ENCODE measurements around the gene SPACA4. TPM values are rescaled to one million over a fixed set of nuclear protein-coding genes. Genes with fewer than 3 reads are reported as not detected.

Gene SPACA4
- polyA plus RNA-seq, 1 donor (not counting 4 experiments of a cell fraction or from before 2014, with no cell fraction given): 0.08 TPM

GRCh38 chr19:48615231-48616040 is 8.9 kb downstream of the SPACA4 start:
- peak overlapping the region; percentile 95 for H3K4me2 ChIP-seq (ENCODE audit: control insufficient read depth, extremely low read depth, insufficient read depth, low read depth, low read length)
- dilution Hi-C loops (cut with MboI; ENCODE audit: extremely low pct_ligation_motif_present, low sequenced_read_pairs): no loop called here
- no peaks in the 10 kb centered on the region for H3K27me3 ChIP-seq (ENCODE audit: control insufficient read depth, extremely low read depth, insufficient read depth, low read length)
- no peaks in the 10 kb centered on the region for H3K9me3 ChIP-seq (ENCODE audit: control insufficient read depth, low read depth, low read length)
- H3K36me3 ChIP-seq (ENCODE audit: control insufficient read depth in 2 of 2, extremely low read depth in 1 of 2, insufficient read depth in 2 of 2, low read length in 2 of 2): peaks cover 20 to 36% of the 10 kb centered on the region in 2 experiments
- H3K9me1 ChIP-seq (ENCODE audit: control insufficient read depth, extremely low read depth, insufficient read depth, low read length): peaks cover 5% of the 10 kb centered on the region
- H2AFZ ChIP-seq (ENCODE audit: control insufficient read depth, low read length): no peak overlapping the region
- FAIRE-seq: no peak
- TF ChIP-seq, protein P1, sequence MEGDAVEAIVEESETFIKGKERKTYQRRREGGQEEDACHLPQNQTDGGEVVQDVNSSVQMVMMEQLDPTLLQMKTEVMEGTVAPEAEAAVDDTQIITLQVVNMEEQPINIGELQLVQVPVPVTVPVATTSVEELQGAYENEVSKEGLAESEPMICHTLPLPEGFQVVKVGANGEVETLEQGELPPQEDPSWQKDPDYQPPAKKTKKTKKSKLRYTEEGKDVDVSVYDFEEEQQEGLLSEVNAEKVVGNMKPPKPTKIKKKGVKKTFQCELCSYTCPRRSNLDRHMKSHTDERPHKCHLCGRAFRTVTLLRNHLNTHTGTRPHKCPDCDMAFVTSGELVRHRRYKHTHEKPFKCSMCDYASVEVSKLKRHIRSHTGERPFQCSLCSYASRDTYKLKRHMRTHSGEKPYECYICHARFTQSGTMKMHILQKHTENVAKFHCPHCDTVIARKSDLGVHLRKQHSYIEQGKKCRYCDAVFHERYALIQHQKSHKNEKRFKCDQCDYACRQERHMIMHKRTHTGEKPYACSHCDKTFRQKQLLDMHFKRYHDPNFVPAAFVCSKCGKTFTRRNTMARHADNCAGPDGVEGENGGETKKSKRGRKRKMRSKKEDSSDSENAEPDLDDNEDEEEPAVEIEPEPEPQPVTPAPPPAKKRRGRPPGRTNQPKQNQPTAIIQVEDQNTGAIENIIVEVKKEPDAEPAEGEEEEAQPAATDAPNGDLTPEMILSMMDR (optimal IDR thresholded peaks at IDR 0.05 in 1 of 3, IDR thresholded peaks at IDR 0.05 in 1 of 3, conservative IDR thresholded peaks at IDR 0.05 in 1 of 3; ENCODE audit: extremely low read depth in 1 of 3, insufficient read depth in 2 of 3, low read length in 3 of 3): no peak
- TF ChIP-seq EZH2 (IDR thresholded peaks at IDR 0.05; ENCODE audit: low read length): no peak
- peaks cover 32% of the 10 kb centered on the region for H4K20me1 ChIP-seq (ENCODE audit: control insufficient read depth, extremely low read depth, insufficient read depth, low read length)
- peak overlapping the region; percentile 98 for H3K9ac ChIP-seq (ENCODE audit: control insufficient read depth, extremely low read depth, insufficient read depth, low read length)
- peak overlapping the region in 1 of 3 experiments; percentile 19 for H3K4me3 ChIP-seq (ENCODE audit: control insufficient read depth in 2 of 3, extremely low read depth in 1 of 3, insufficient read depth in 2 of 3, low read depth in 1 of 3, low read length in 3 of 3)
- H3K27ac ChIP-seq (ENCODE audit: control insufficient read depth, insufficient read depth, low read length): no peak overlapping the region
- H3K4me1 ChIP-seq (ENCODE audit: control insufficient read depth, extremely low read depth, insufficient read depth, low read length): peaks cover 40% of the 10 kb centered on the region
- peaks cover 39% of the 10 kb centered on the region for H3K79me2 ChIP-seq (ENCODE audit: control insufficient read depth, insufficient read depth, low read length)
- no peak for DNase-seq (ENCODE audit: low read depth, low spot score)

GRCh38 chr19:48616041-48616436 is 9.5 kb downstream of the SPACA4 start:
- DNase-seq (ENCODE audit: low read depth, low spot score): no peak
- H3K4me1 ChIP-seq (ENCODE audit: control insufficient read depth, extremely low read depth, insufficient read depth, low read length): peaks cover 40% of the 10 kb centered on the region
- TF ChIP-seq, protein P1 (optimal IDR thresholded peaks at IDR 0.05 in 1 of 3, IDR thresholded peaks at IDR 0.05 in 1 of 3, conservative IDR thresholded peaks at IDR 0.05 in 1 of 3; ENCODE audit: extremely low read depth in 1 of 3, insufficient read depth in 2 of 3, low read length in 3 of 3): no peak
- no peak for TF ChIP-seq EZH2 (IDR thresholded peaks at IDR 0.05; ENCODE audit: low read length)
- peaks cover 39% of the 10 kb centered on the region for H3K79me2 ChIP-seq (ENCODE audit: control insufficient read depth, insufficient read depth, low read length)
- peak overlapping the region in 1 of 3 experiments; percentile 19 for H3K4me3 ChIP-seq (ENCODE audit: control insufficient read depth in 2 of 3, extremely low read depth in 1 of 3, insufficient read depth in 2 of 3, low read depth in 1 of 3, low read length in 3 of 3)
- no peaks in the 10 kb centered on the region for H3K9me3 ChIP-seq (ENCODE audit: control insufficient read depth, low read depth, low read length)
- no peak for FAIRE-seq
- peaks cover 32% of the 10 kb centered on the region for H4K20me1 ChIP-seq (ENCODE audit: control insufficient read depth, extremely low read depth, insufficient read depth, low read length)
- dilution Hi-C loops (cut with MboI; ENCODE audit: extremely low pct_ligation_motif_present, low sequenced_read_pairs): no loop called here
- no peak overlapping the region for H3K27ac ChIP-seq (ENCODE audit: control insufficient read depth, insufficient read depth, low read length)
- H3K9ac ChIP-seq (ENCODE audit: control insufficient read depth, extremely low read depth, insufficient read depth, low read length): peak overlapping the region; percentile 98
- H3K36me3 ChIP-seq (ENCODE audit: control insufficient read depth in 2 of 2, extremely low read depth in 1 of 2, insufficient read depth in 2 of 2, low read length in 2 of 2): peaks cover 20 to 36% of the 10 kb centered on the region in 2 experiments
- peak overlapping the region; percentile 95 for H3K4me2 ChIP-seq (ENCODE audit: control insufficient read depth, extremely low read depth, insufficient read depth, low read depth, low read length)
- H3K27me3 ChIP-seq (ENCODE audit: control insufficient read depth, extremely low read depth, insufficient read depth, low read length): no peaks in the 10 kb centered on the region
- H3K9me1 ChIP-seq (ENCODE audit: control insufficient read depth, extremely low read depth, insufficient read depth, low read length): peaks cover 5% of the 10 kb centered on the region
- H2AFZ ChIP-seq (ENCODE audit: control insufficient read depth, low read length): no peak overlapping the region
